Astrocyte (in vitro differentiated cells and primary cell): Measurements from ENCODE around the gene GGA3. TPM values are rescaled to one million over a fixed set of nuclear protein-coding genes. Genes with fewer than 3 reads are reported as not detected.

Source experiments
- DNase-seq: peaks from one replicate; pipeline ENCODE4 v3.0.0-alpha.2; 2010; ENCODE audit warnings: low read depth
- FAIRE-seq: peaks from 2 replicates; lab custom pipeline; 2011; peaks lifted over from hg19 to GRCh38; lab: Jason Lieb, UNC
- H2AFZ ChIP-seq: 2 replicates; pipeline ENCODE4 v1.6.0; 2012; ENCODE audit warnings: low read depth, low read length, inconsistent platforms
- H3K27ac ChIP-seq: 2 replicates; pipeline ENCODE4 v1.5.1; 2011; ENCODE audit warnings: low read depth, low read length, inconsistent platforms
- H3K27me3 ChIP-seq: 2 replicates; pipeline ENCODE4 v1.6.0; 2011; ENCODE audit warnings: low read length, inconsistent platforms; ENCODE audit not compliant: insufficient read depth
- H3K36me3 ChIP-seq: 2 replicates; pipeline ENCODE4 v1.5.1; 2011; ENCODE audit warnings: low read length, inconsistent platforms; ENCODE audit not compliant: insufficient read depth
- H3K4me1 ChIP-seq: 2 replicates; pipeline ENCODE4 v1.5.1; 2011; ENCODE audit warnings: low read length, inconsistent platforms; ENCODE audit not compliant: insufficient read depth
- H3K4me2 ChIP-seq: 2 replicates; pipeline ENCODE4 v1.6.0; 2012; ENCODE audit warnings: low read length, inconsistent platforms
- H3K4me3 ChIP-seq: 2 replicates; pipeline ENCODE4 v1.5.1; 2011; ENCODE audit warnings: low read depth, mild to moderate bottlenecking, low read length, inconsistent platforms; ENCODE audit not compliant: insufficient read depth
- H3K79me2 ChIP-seq: 2 replicates; pipeline ENCODE4 v1.6.0; 2012; ENCODE audit warnings: mild to moderate bottlenecking, low read length, inconsistent platforms; ENCODE audit not compliant: insufficient read depth
- H3K9ac ChIP-seq: 2 replicates; pipeline ENCODE4 v1.6.0; 2012; ENCODE audit warnings: mild to moderate bottlenecking, low read length, inconsistent platforms
- H3K9me3 ChIP-seq: 2 replicates; pipeline ENCODE4 v1.5.1; 2012; ENCODE audit warnings: low read depth, mild to moderate bottlenecking, low read length, inconsistent platforms; ENCODE audit not compliant: insufficient read depth
- H4K20me1 ChIP-seq: 2 replicates; pipeline ENCODE4 v1.6.0; 2012; ENCODE audit warnings: low read length, inconsistent platforms; ENCODE audit not compliant: insufficient read depth
- H3K27ac Mint-ChIP-seq: one replicate; pipeline ENCODE4 v1.8.0; 2021; ENCODE audit warnings: mild to moderate bottlenecking, mixed read lengths; ENCODE audit not compliant: unreplicated experiment
- H3K27me3 Mint-ChIP-seq: one replicate; pipeline ENCODE4 v1.8.0; 2021; ENCODE audit warnings: low read depth, mixed read lengths; ENCODE audit not compliant: unreplicated experiment
- H3K36me3 Mint-ChIP-seq: one replicate; pipeline ENCODE4 v1.8.0; 2021; ENCODE audit warnings: low read depth, mixed read lengths; ENCODE audit not compliant: unreplicated experiment
- H3K4me1 Mint-ChIP-seq: one replicate; pipeline ENCODE4 v1.8.0; 2021; ENCODE audit warnings: low read depth, mixed read lengths; ENCODE audit not compliant: unreplicated experiment
- H3K4me3 Mint-ChIP-seq: one replicate; pipeline ENCODE4 v1.8.0; 2021; ENCODE audit warnings: mild to moderate bottlenecking, moderate library complexity, mixed read lengths; ENCODE audit not compliant: unreplicated experiment
- H3K9me3 Mint-ChIP-seq: one replicate; pipeline ENCODE4 v1.8.0; 2021; ENCODE audit warnings: mild to moderate bottlenecking, mixed read lengths; ENCODE audit not compliant: unreplicated experiment
- EZH2 ChIP-seq: IDR thresholded peaks from 2 replicates; pipeline ENCODE4 v1.6.1; 2012; ENCODE audit warnings: mild to moderate bottlenecking, low read length, inconsistent platforms; ENCODE audit not compliant: insufficient read depth
- total RNA-seq: library from RNA; stranded (reverse); gene quantifications from 2 replicates; pipeline ENCODE4 v1.2.1, GENCODE V29; 2021
- TF ChIP-seq, protein P1 (sequence below): IDR thresholded peaks from 2 replicates; pipeline ENCODE4 v1.5.1; 2011; ENCODE audit warnings: low read depth, mild to moderate bottlenecking, inconsistent platforms, low read length, moderate library complexity; ENCODE audit not compliant: insufficient read depth

Gene GGA3
- total RNA-seq, 1 donor from 2014 or later: 25.3 TPM

DNA sequence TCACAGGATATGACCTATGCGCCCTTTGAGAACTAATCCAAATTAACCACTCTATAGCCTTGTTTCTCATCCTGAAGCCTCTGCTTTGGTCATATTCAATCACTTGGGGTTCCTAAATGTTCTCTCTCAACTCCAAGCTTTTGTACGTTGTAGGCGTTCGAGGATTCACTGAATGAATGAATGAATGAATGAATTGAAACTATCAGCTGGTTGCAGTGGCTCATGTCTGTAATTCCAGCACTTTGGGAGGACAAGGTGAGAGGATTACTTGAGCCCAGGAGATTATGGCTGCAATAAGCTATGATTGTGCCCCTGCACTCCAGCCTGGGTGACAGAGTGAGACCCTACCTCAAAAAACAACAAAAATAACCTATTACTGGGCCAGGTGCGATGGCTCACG is 72.8 kb downstream of the GGA3 start:
- Mint-ChIP-seq H3K4me3 (no peak overlapping the region), H3K27me3 (no peaks in the 10 kb centered on the region), H3K36me3 (no peaks in the 10 kb centered on the region), H3K27ac (no peak overlapping the region), H3K4me1 (peaks cover 11% of the 10 kb centered on the region), H3K9me3 (no peaks in the 10 kb centered on the region)
- no peaks in the 10 kb centered on the region for H3K27me3 ChIP-seq
- H3K79me2 ChIP-seq: no peaks in the 10 kb centered on the region
- H3K4me2 ChIP-seq: no peak overlapping the region
- no peak overlapping the region for H3K9ac ChIP-seq
- DNase-seq (no peak), FAIRE-seq (no peak)
- H4K20me1 ChIP-seq: no peaks in the 10 kb centered on the region
- no peaks in the 10 kb centered on the region for H3K36me3 ChIP-seq
- H3K9me3 ChIP-seq: no peaks in the 10 kb centered on the region
- TF ChIP-seq, protein P1, sequence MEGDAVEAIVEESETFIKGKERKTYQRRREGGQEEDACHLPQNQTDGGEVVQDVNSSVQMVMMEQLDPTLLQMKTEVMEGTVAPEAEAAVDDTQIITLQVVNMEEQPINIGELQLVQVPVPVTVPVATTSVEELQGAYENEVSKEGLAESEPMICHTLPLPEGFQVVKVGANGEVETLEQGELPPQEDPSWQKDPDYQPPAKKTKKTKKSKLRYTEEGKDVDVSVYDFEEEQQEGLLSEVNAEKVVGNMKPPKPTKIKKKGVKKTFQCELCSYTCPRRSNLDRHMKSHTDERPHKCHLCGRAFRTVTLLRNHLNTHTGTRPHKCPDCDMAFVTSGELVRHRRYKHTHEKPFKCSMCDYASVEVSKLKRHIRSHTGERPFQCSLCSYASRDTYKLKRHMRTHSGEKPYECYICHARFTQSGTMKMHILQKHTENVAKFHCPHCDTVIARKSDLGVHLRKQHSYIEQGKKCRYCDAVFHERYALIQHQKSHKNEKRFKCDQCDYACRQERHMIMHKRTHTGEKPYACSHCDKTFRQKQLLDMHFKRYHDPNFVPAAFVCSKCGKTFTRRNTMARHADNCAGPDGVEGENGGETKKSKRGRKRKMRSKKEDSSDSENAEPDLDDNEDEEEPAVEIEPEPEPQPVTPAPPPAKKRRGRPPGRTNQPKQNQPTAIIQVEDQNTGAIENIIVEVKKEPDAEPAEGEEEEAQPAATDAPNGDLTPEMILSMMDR: no peak
- no peak for TF ChIP-seq EZH2
- H2AFZ ChIP-seq: no peak overlapping the region
- no peak overlapping the region for H3K4me3 ChIP-seq
- H3K4me1 ChIP-seq: no peaks in the 10 kb centered on the region
- no peak overlapping the region for H3K27ac ChIP-seq

Other genes starting within 250 kb of the GGA3 start
- gene MRPL58, start 248.9 kb downstream of the GGA3 start, total RNA-seq: 23.8 and 24.4 TPM in 2 replicates
- gene ATP5PD, start 214.6 kb downstream of the GGA3 start, total RNA-seq: 238 and 239 TPM in 2 replicates
- 17.1 and 18.6 TPM in 2 replicates for gene KCTD2, start 214.4 kb downstream of the GGA3 start, total RNA-seq
- gene SLC16A5, start 173.7 kb downstream of the GGA3 start, total RNA-seq: 7.1 and 10.6 TPM in 2 replicates
- gene ARMC7, start 151.6 kb downstream of the GGA3 start, total RNA-seq: 11.5 and 11.9 TPM in 2 replicates
- 23.7 and 29.5 TPM in 2 replicates for gene NT5C, start 129.9 kb downstream of the GGA3 start, total RNA-seq
- gene JPT1, start 107.1 kb downstream of the GGA3 start, total RNA-seq: 232 and 282 TPM in 2 replicates
- gene SUMO2, start 78.6 kb downstream of the GGA3 start, total RNA-seq: 413 and 449 TPM in 2 replicates
- gene NUP85, start 55.9 kb downstream of the GGA3 start, total RNA-seq: 37.3 and 44.3 TPM in 2 replicates
- gene MRPS7, start 273 bp upstream of the GGA3 start, total RNA-seq: 50.0 and 55.0 TPM in 2 replicates
- gene MIF4GD, start 9.6 kb upstream of the GGA3 start, total RNA-seq: 3.9 and 5.0 TPM in 2 replicates
- 8.8 and 12.8 TPM in 2 replicates for gene SLC25A19, start 27.8 kb upstream of the GGA3 start, total RNA-seq
- 152 and 168 TPM in 2 replicates for gene GRB2, start 144.1 kb upstream of the GGA3 start, total RNA-seq
- gene TMEM94, start 195.0 kb upstream of the GGA3 start, total RNA-seq: 52.4 and 54.5 TPM in 2 replicates